GM19463 (cell line): ENCODE measurements around the gene RPL34.

ENCODE experiments used
- ATAC-seq: cut with Tn5 transposase; IDR thresholded peaks from one replicate; pipeline ENCODE4 v1.9.1; 2021; ENCODE audit warnings: mild to moderate bottlenecking, moderate library complexity; ENCODE audit not compliant: unreplicated experiment

Gene RPL34

DNA sequence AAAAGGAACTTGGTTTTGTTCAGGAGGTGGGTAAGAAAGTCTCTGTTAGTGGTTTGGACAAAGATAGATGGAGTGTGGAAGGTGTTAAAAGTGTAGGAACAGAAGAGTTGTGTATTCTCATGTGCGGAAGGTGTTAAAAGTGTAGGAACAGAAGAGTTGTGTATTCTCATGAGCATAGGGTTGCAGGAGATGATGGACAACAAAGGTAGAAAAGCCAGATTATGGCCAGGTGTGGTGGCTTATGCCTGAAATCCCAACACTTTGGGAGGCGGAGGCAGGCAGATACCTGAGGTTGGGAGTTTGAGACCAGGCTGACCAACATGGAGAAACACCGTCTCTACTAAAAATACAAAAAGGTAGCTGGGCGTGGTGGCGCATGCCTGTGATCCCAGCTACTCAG lies 2.5 kb downstream of the RPL34 start:
- no peak for ATAC-seq

DNA sequence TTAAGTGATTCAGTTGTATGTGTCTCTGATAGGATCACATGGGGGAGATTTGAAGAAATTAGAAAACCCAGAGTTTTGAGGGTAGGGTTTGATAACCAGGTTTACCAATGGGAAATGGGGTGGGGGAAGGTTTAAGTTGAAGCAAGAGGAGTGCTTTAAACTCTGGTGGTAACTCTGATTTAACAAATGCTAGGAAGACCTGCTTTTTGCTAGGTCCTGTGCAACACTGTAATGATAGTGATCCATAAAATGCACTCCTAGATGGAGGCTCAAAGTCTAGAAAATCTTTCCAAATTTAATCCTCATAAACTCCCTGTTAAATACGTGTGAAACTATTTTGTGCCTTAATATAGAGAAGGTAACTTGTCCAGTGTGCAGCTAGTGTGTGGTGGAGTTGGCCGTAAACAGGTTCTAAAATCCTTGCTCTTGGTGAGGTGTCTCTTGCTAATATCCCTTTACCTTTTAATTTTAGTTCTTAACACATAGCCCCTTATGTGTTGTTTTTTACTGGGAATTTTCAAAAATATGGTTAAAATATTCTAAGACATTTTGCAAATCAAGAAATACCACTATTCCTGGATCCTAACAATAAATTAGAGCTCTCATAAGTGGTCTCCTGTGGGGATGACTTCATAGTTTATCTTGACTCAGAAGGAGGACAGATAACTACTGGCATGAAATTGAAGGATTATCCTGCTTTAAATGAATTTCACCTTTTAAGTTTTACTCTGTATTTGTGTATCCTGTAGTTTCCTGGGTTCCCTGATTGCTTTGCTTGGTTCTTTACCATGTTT lies 4.1 kb downstream of the RPL34 start:
- ATAC-seq, result no peak

DNA sequence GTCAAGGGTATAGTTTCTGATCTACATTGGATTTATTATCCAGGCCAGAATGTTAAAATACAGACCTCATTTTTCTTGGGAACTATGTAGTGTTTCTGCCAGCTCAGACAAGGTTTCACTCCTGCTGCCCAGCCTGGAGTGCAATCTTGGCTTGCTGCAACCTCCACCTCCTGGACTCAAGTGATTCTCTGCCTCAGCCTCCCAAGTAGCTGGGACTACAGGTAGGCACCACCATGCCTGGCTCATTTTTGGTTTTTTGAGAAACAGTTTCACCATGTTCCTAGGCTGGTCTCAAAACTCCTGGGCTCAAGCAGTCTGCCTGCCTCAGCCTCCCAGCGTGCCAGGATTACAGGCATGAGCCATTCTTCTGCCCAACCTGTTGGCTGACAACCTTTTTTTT lies 5.7 kb downstream of the RPL34 start:
- ATAC-seq, result no peak

DNA sequence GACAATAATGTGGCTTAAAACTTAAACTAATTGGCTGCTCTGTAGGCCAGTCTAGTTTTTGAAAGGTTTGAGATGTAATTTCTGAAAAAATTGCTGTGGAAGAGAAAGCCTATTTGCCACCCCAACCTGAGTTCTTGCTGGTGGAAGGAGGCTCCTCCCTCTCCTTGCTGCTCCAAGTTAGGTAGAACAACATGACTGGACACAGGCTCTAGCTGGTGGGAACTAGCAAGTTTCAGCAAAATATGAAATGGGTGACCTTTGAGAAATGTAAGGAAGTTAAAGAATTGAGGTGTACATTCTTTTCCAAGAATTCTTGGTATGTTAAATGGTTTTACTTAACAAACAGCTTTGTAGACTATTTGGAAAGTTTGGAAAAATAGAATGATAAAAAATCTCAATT lies 8.0 kb downstream of the RPL34 start:
- ATAC-seq, result no peak

DNA sequence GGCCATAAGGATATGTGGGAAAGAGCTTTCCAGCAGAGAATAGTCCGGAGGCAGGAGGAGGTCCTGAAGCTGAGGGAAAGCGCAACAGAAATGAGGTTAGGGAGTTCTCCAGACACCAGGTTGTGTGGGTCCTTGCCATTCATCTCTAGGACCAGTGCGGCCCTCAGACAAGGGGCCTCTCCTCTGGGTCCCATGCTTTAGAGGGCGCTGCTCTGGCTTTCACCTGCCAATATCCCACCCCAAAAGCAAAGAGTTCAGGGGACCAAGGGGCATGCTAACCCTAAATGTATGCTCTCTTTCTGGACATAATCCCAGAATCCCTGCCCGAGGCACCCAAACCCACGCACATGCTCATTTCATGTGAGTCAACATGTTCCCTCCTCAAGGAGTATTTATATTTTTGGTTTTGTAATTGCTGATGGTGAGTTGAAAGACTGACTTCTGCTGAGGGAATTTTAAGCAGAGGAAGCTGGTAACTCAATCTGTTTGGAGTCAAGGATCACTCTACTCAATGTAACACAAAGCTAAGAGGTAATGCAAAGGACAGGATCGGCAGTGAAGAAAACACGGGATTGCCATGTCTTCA lies 14.8 kb downstream of the RPL34 start:
- no peak for ATAC-seq

DNA sequence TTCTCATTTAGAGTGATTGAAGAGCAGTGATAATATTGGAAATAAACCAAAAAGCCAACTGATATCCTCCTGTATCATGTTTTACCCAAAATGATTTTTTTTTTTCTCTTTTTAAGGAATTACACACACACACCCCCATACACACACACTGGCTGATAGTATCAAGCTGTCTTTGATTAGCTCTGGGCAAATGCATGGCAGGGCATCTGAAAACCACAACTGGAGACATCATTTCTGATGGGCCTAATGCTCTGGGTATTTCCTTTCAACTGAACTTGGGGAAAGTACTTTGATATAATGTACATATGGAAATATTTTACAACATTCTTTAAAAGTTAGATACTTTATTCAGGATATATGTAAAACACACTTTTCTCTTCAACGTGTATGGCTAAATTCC lies 15.9 kb downstream of the RPL34 start:
- ATAC-seq, result no peak

DNA sequence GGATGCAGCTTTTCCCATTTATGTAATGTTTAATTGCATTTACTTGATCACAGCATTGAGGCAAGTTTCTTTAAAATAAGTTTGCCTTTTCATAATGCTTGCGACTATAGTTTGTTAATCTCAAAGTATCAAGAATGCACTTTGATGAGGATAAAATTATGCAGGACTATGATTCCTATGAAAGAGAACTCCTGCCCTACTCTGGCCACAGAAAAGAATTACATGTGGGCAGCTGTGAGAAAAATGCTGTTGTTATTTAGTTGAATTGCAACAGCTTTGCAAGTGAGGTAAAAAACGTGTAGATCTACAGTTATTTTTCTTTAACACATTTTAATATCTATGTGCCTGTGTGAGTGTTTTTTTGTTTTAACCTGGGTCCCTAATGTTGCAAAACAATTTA lies 17.5 kb downstream of the RPL34 start:
- ATAC-seq, result no peak

DNA sequence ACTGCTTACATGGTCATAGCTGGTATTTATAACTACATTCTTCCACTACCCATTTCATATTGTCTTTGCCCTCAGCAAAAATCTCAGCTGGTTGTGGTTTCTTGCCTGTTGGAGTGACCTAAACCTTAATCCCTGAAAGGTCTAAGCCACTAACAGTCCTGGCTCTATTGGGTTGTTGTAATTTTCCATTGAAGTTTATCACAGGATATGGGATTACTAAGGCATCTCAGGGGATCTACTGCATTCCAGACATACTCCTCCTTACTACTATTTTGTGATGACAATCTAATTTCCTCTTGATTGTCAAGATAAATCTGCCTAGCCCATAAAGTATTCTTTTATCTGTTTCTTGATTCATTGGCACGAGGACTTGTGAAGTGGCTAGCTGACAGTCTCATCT lies 23.9 kb downstream of the RPL34 start:
- ATAC-seq, result no peak

DNA sequence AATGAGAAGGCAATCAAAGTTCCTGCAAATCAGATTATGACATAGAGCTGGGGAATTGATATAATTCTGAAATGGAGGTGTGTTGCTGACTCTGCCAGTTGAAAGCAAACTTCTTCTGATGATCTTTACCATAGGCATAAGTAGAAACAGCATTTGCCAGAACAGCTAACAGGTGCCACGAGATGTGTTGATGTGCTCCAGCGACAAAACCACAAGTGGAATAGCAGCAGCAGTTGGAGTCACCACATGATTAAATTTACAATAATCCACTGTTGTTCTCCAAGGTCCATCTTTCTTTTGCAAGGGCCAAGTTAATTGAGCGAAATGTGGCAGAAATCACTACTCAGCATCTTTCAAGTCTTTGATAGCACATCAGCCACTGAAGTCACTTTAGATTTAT lies 26.3 kb downstream of the RPL34 start:
- ATAC-seq, result no peak

DNA sequence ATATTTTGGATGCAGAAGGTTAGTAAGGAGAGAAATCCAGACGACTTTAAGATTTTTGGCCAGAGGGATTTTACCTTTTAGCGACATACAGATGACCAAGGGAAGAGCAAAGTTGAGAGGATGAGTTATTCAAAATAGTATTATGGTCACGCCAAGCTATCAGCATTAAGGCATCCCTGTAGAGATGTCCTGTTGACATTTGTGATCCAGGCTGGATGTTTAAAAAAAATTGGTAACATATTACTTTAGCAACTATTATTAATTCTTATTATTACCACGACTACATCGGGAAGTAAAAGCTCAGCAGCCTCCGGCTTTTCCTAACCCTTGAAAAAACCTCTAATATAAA lies 29.5 kb downstream of the RPL34 start:
- peak; percentile 7 for ATAC-seq

DNA sequence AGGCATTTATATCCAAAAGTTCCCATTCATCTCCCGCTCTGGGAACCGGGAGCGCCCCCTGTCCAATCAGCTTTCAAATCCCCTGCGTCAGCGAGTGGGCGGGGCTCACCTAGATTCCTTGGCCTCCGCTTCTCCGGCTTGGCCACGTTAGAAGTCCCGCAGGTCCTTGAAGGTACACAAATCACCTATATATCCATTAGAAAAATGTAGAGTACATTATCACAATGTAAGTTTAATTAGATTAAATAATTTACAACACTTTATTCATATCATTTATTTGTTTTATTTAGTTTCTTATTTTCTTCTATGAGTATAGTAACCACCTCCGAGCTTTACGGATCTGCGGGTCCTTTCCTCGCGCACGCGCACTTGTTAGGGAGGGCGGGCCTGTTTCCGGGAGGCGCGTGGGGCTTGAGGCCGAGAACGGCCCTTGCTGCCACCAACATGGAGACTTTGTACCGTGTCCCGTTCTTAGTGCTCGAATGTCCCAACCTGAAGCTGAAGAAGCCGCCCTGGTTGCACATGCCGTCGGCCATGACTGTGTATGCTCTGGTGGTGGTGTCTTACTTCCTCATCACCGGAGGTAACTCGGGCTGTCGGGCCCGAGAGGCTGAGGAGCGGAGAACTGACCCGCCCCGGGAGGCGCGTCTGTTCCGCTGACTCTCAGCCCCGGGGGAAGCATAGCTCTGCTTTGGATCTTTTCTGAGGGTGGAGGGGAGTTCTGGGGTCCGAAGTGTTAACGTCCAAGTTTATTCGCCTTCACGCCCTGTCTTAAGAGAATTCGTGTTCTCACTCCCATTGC lies 30.0 kb downstream of the RPL34 start, which contains the start of gene OSTC:
OSTC (plus strand) TSS at position 388 of the 802 bp plus-strand sequence; CDS start at position 445, 57 bp downstream.
- peak; percentile 89 for ATAC-seq

DNA sequence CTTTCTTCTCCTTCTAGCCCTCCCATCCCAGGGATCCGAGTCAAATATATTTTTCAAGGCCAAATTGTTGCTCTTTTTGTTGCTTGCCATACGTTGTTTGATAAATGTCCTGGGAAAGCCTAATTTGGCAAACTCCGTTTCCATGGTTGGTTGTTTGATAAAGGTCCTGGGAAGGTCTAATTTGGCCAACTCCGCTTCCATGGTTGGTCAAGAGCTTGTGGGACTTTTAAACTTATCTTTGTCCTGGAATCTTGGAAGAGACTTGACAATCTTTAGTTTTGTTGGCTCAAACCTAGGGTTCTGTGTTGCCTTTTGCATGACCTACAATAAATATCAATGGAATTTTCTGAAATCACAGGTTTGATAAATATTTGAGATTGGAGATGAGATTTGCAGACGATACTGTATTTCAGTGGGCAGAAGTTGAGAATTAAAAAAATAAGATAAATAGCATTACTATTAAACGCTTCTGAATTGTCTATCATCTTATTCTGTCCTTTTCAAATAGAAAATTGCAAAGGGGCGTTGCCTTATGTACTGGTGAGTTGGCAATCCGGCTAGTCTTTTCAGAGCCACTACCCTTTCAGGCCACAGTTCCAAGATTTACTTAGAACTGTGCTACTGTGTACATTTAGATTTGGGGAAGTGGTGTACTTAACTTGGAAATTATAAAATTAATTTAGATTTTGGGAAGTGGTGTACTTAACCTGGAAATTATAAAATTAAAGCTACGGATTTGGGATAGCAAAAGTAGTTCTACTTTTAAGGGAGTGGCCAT lies 30.8 kb downstream of the RPL34 start:
- no peak for ATAC-seq

DNA sequence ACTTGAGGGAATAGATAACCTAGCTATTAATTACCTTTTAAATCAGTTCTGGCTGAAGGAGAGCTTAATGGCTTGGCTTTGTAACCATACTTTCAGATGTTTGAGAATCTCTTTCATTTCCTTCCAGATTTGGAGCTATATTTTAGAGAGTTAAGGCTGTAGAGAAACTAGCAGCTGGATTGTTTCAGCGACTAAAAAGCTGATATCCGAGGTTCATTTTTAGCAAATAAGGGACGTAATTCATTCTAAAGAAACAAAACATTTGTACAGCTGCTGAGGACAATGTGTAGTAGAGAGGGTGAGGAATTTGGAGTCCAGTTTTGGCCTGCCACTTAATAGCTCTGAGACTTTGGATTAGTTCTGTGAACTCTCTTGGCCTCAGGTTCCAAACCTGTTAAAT lies 42.3 kb downstream of the RPL34 start:
- no peak for ATAC-seq

DNA sequence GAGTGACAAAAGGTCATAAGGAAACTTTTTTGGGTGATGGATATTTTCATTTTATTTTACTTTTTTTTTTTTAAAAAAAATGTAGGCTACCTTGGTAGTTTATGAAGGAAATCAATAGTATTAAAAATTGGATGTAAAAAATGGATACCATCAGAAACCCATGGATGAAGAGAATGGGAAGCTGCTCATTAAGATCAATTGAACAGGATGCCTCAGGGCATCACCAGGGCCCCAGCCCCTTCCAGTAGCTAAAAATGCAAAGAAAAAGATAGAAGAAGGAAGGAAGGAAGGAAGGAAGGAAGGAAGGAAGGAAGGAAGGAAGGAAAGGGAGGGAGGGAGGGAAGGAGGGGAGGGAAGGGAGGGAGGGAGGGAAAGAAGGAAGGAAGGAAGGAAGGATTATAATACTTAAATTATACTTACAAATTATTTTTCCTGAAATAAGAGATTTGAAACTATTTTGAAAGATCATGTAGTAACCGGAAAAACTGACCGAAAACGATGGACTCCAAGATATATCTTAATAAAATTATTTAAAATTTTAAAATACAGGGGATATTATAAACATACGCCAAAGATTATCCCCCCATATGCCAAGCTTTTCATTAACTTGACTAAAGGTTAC lies 54.1 kb downstream of the RPL34 start:
- no peak for ATAC-seq
